Measurements from ENCODE around the gene PDE4C. TPM values are rescaled to one million over a fixed set of nuclear protein-coding genes. Genes with fewer than 3 reads are reported as not detected.

PDE4C gene
- total RNA-seq, 2 experiments from 2014 or later = 1.4 TPM; not detected in 1

DNA sequence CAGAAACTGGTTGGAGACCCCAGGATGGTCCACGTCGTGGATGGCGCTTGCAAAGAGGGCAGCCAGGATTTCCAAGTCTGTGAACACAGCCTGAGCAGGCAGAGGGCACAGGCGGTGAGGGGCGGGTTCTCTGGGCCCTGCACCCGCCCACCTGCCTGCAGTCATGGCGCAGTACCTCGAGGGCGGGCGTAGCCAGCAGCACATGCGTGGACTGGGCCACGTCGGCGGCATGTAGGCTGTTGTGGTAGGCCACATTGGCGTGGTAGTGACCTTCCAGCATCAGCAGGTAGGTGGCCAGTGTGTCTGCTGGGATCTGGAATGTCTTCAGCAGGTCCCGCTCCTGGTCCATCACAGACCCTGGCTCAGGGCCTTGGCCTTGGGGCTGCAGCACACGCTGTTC, 8.1 kb downstream of the PDE4C start:
- CTCF ChIA-PET (ENCODE audit: unreplicated experiment) = no interaction called here
- Histone ChIP-seq H3K36me3 (ENCODE audit: insufficient read depth, low read length) (no peaks in the 10 kb centered on the region), H3K79me2 (ENCODE audit: insufficient read depth, low read depth, low read length) (no peaks in the 10 kb centered on the region), H2AFZ (ENCODE audit: low read length) (no peak overlapping the region), H3K4me2 (ENCODE audit: low read length) (no peak overlapping the region), H3K27ac (ENCODE audit: low read depth, low read length, poor library complexity, severe bottlenecking) (no peak overlapping the region), H3K4me1 (ENCODE audit: insufficient read depth, low read length, poor library complexity, severe bottlenecking) (no peaks in the 10 kb centered on the region), H4K20me1 (ENCODE audit: insufficient read depth, low read length) (no peaks in the 10 kb centered on the region), H3K9me3 (ENCODE audit: low read length) (no peaks in the 10 kb centered on the region), H3K4me3 (ENCODE audit: low read depth, low read length, poor library complexity, severe bottlenecking) (no peak overlapping the region), H3K9me2 (ENCODE audit: insufficient read depth, low read length) (no peaks in the 10 kb centered on the region)
- intact Hi-C loops (cut with micrococcal nuclease; ENCODE audit: unreplicated experiment) = no loop called here
- POLR2A ChIA-PET = no interaction called here
- TF ChIP-seq, protein P1, sequence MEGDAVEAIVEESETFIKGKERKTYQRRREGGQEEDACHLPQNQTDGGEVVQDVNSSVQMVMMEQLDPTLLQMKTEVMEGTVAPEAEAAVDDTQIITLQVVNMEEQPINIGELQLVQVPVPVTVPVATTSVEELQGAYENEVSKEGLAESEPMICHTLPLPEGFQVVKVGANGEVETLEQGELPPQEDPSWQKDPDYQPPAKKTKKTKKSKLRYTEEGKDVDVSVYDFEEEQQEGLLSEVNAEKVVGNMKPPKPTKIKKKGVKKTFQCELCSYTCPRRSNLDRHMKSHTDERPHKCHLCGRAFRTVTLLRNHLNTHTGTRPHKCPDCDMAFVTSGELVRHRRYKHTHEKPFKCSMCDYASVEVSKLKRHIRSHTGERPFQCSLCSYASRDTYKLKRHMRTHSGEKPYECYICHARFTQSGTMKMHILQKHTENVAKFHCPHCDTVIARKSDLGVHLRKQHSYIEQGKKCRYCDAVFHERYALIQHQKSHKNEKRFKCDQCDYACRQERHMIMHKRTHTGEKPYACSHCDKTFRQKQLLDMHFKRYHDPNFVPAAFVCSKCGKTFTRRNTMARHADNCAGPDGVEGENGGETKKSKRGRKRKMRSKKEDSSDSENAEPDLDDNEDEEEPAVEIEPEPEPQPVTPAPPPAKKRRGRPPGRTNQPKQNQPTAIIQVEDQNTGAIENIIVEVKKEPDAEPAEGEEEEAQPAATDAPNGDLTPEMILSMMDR (conservative IDR thresholded peaks at IDR 0.05; ENCODE audit: low read length) = no peak
- TF ChIP-seq EZH2phosphoT487 (IDR thresholded peaks at IDR 0.05; ENCODE audit: borderline replicate concordance, low read depth, low read length) = no peak
- no TSS peak for BruUV-seq (replicated peaks)
- no peak for DNase-seq (ENCODE audit: low spot score)

DNA sequence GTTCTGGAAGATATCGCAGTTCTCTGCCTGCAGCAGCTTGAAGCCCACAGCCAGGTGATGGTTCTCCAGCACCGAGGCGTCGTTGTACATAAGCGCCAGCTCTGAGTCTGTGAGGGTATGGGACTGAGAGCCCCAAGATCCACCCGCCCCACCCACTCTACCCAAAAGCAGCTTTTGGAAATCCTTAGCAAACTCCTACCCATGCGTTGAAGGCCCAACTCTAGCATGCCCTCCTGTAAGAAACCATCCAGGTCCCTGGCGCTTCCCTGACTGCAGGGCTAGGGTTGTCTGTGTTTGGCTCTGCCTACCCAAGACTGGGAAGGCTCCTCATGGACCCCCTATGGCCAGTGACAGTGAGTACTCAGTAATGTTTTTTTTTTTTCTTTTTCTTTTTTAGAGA, 9.4 kb downstream of the PDE4C start:
- H3K9me2 ChIP-seq (ENCODE audit: insufficient read depth, low read length) = no peaks in the 10 kb centered on the region
- CTCF ChIA-PET (ENCODE audit: unreplicated experiment) = no interaction called here
- H3K27ac ChIP-seq (ENCODE audit: low read depth, low read length, poor library complexity, severe bottlenecking) = no peak overlapping the region
- no peaks in the 10 kb centered on the region for H3K4me1 ChIP-seq (ENCODE audit: insufficient read depth, low read length, poor library complexity, severe bottlenecking)
- H2AFZ ChIP-seq (ENCODE audit: low read length) = no peak overlapping the region
- no peaks in the 10 kb centered on the region for H3K36me3 ChIP-seq (ENCODE audit: insufficient read depth, low read length)
- POLR2A ChIA-PET = interaction anchor here (0.6 kb wide), 1 partner anchor 28 kb away, joined by 3 read pairs; no protein-coding TSS in a partner anchor
- TF ChIP-seq EZH2phosphoT487 (IDR thresholded peaks at IDR 0.05; ENCODE audit: borderline replicate concordance, low read depth, low read length) = no peak
- TF ChIP-seq, protein P1 (conservative IDR thresholded peaks at IDR 0.05; ENCODE audit: low read length) = no peak
- H4K20me1 ChIP-seq (ENCODE audit: insufficient read depth, low read length) = no peaks in the 10 kb centered on the region
- H3K79me2 ChIP-seq (ENCODE audit: insufficient read depth, low read depth, low read length) = no peaks in the 10 kb centered on the region
- no peaks in the 10 kb centered on the region for H3K9me3 ChIP-seq (ENCODE audit: low read length)
- H3K4me2 ChIP-seq (ENCODE audit: low read length) = no peak overlapping the region
- BruUV-seq (replicated peaks) = no TSS peak
- intact Hi-C loops (cut with micrococcal nuclease; ENCODE audit: unreplicated experiment) = no loop called here
- no peak overlapping the region for H3K4me3 ChIP-seq (ENCODE audit: low read depth, low read length, poor library complexity, severe bottlenecking)
- no peak for DNase-seq (ENCODE audit: low spot score)

DNA sequence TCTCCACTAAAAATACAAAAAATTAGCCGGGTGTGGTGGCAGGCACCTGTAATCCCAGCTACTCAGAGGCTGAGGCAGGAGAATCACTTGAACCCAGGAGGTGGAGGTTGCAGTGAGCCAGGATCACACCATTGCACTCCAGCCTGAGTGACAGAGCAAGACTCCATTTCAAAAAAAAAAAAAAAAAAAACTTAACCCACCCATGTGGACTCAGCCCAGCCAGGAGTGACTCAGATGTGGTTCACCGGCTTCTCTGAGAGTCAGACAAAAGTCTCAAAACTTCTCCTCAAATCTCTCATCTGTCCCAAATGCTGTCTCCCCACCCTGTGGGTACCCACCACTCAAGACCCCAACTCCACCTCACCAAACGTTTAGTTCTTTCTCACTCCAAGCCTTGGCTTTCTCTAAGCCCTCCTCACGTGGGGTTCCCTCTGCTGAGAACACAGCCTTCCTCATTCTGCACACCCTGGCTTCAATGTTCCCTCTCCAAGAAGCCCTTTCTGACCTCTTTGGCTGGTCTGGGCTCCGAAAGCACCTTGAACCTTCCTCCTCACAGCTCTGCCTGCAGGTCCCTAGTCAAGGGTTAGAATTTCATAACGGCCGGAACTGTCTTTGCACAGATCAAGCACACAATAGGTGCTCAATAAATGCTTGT, 11.3 kb downstream of the PDE4C start:
- no peaks in the 10 kb centered on the region for H3K79me2 ChIP-seq (ENCODE audit: insufficient read depth, low read depth, low read length)
- CTCF ChIA-PET (ENCODE audit: unreplicated experiment) = no interaction called here
- H4K20me1 ChIP-seq (ENCODE audit: insufficient read depth, low read length) = no peaks in the 10 kb centered on the region
- H3K27ac ChIP-seq (ENCODE audit: low read depth, low read length, poor library complexity, severe bottlenecking) = no peak overlapping the region
- POLR2A ChIA-PET = no interaction called here
- no peak overlapping the region for H3K4me2 ChIP-seq (ENCODE audit: low read length)
- H3K36me3 ChIP-seq (ENCODE audit: insufficient read depth, low read length) = no peaks in the 10 kb centered on the region
- no peak overlapping the region for H2AFZ ChIP-seq (ENCODE audit: low read length)
- H3K9me3 ChIP-seq (ENCODE audit: low read length) = no peaks in the 10 kb centered on the region
- H3K9me2 ChIP-seq (ENCODE audit: insufficient read depth, low read length) = no peaks in the 10 kb centered on the region
- no peak for TF ChIP-seq EZH2phosphoT487 (IDR thresholded peaks at IDR 0.05; ENCODE audit: borderline replicate concordance, low read depth, low read length)
- TF ChIP-seq, protein P1 (conservative IDR thresholded peaks at IDR 0.05; ENCODE audit: low read length) = no peak
- no peak overlapping the region for H3K4me3 ChIP-seq (ENCODE audit: low read depth, low read length, poor library complexity, severe bottlenecking)
- no peak for DNase-seq (ENCODE audit: low spot score)
- no peaks in the 10 kb centered on the region for H3K4me1 ChIP-seq (ENCODE audit: insufficient read depth, low read length, poor library complexity, severe bottlenecking)
- intact Hi-C loops (cut with micrococcal nuclease; ENCODE audit: unreplicated experiment) = no loop called here
- BruUV-seq (replicated peaks) = no TSS peak
